Amniotic epithelial cell (primary cell): ENCODE data around the gene CERS1.

Source experiments
- DNase-seq: peaks from one replicate; pipeline ENCODE4 v3.0.0-alpha.2; 2010; ENCODE audit warnings: low read depth

CERS1 gene

GRCh38 chr19:18839465-18840287 lies 56.3 kb downstream of the CERS1 start:
- peak; percentile 39 for DNase-seq

GRCh38 chr19:18834644-18834984 lies 61.3 kb downstream of the CERS1 start:
- DNase-seq, result no peak

GRCh38 chr19:18833849-18834643 lies 61.9 kb downstream of the CERS1 start:
- no peak for DNase-seq

- no peak for DNase-seq
Measured at GRCh38 chr19:18833141-18833476, 62.8 kb downstream of the CERS1 start.

- peak; percentile 25 for DNase-seq
Measured at GRCh38 chr19:18832306-18833140, 63.4 kb downstream of the CERS1 start.

GRCh38 chr19:18831524-18832305 lies 64.2 kb downstream of the CERS1 start, which contains the start of gene UPF1:
Gene UPF1 (plus strand): TSS chr19:18831959. CDS start chr19:18832210, 251 bp downstream.
- DNase-seq, result peak; percentile 83

- DNase-seq, result no peak
Measured at GRCh38 chr19:18830488-18830887, 65.5 kb downstream of the CERS1 start.

- DNase-seq, result no peak
Measured at GRCh38 chr19:18828786-18829185, 67.2 kb downstream of the CERS1 start.
